CD4-positive, alpha-beta T cell treated with Interleukin-6 at 100 ng/mL for 8 hours (primary cell): ENCODE results near the gene ZFPL1.

ENCODE experiments used
- DNase-seq: peaks from one replicate; pipeline ENCODE4 v3.0.0-alpha.2; 2020; ENCODE audit warnings: mixed read lengths, low spot score

The ZFPL1 gene

GRCh38 chr11:65060913-65061408 lies 23.1 kb upstream of the ZFPL1 start:
- no peak for DNase-seq

- DNase-seq: no peak
Observed at GRCh38 chr11:65063532-65063931, 20.5 kb upstream of the ZFPL1 start.

GRCh38 chr11:65064847-65065240 lies 19.2 kb upstream of the ZFPL1 start:
- no peak for DNase-seq

- DNase-seq: no peak
Observed at GRCh38 chr11:65065851-65066250, 18.2 kb upstream of the ZFPL1 start.

GRCh38 chr11:65066315-65066714 lies 17.7 kb upstream of the ZFPL1 start:
- no peak for DNase-seq

- DNase-seq: no peak
Observed at GRCh38 chr11:65066805-65067291, 17.2 kb upstream of the ZFPL1 start.

GRCh38 chr11:65067446-65067845 lies 16.6 kb upstream of the ZFPL1 start:
- no peak for DNase-seq

- no peak for DNase-seq
Observed at GRCh38 chr11:65069217-65069616, 14.8 kb upstream of the ZFPL1 start.

- DNase-seq: no peak
Observed at GRCh38 chr11:65071907-65072630, 12.0 kb upstream of the ZFPL1 start.

- DNase-seq: no peak
Observed at GRCh38 chr11:65072631-65072966, 11.4 kb upstream of the ZFPL1 start.

GRCh38 chr11:65077451-65077850 lies 6.6 kb upstream of the ZFPL1 start:
- no peak for DNase-seq

- DNase-seq: peak; percentile 73
Observed at GRCh38 chr11:65078151-65078550, 5.9 kb upstream of the ZFPL1 start.

GRCh38 chr11:65078786-65079342 lies 5.2 kb upstream of the ZFPL1 start:
- no peak for DNase-seq

- no peak for DNase-seq
Observed at GRCh38 chr11:65083134-65083833, 738 bp upstream of the ZFPL1 start.

- no peak for DNase-seq
Observed at GRCh38 chr11:65084598-65085375, 765 bp downstream of the ZFPL1 start.

- no peak for DNase-seq
Observed at GRCh38 chr11:65085446-65085845, 1.4 kb downstream of the ZFPL1 start.

GRCh38 chr11:65086809-65087208 lies 2.8 kb downstream of the ZFPL1 start:
- DNase-seq: no peak

GRCh38 chr11:65087216-65087615 lies 3.2 kb downstream of the ZFPL1 start:
- no peak for DNase-seq

GRCh38 chr11:65087827-65088226 lies 3.8 kb downstream of the ZFPL1 start:
- no peak for DNase-seq

- DNase-seq: no peak
Observed at GRCh38 chr11:65089621-65090020, 5.6 kb downstream of the ZFPL1 start.

GRCh38 chr11:65090628-65091027 lies 6.6 kb downstream of the ZFPL1 start:
- no peak for DNase-seq

- DNase-seq: no peak
Observed at GRCh38 chr11:65095427-65095826, 11.4 kb downstream of the ZFPL1 start.
